ENCODE measurements around the gene MSH2.

GRCh38 chr2:47422016-47422415 is 19.1 kb downstream of the MSH2 start:
- TF ChIP-seq CTCF (IDR thresholded peaks at IDR 0.05 in 8 of 11, conservative IDR thresholded peaks at IDR 0.05 in 3 of 11) (no peak), POLR2A (IDR thresholded peaks at IDR 0.05) (no peak), POLR2AphosphoS5 (IDR thresholded peaks at IDR 0.05) (no peak)

Measured in spleen (tissue), 7 donors.